PFSK-1 (cell line): ENCODE measurements around the gene CATSPERE.

Experiments
- POLR2AphosphoS5 ChIP-seq: IDR thresholded peaks from 2 replicates; pipeline ENCODE4 v1.6.1; 2012; ENCODE audit warnings: low read depth, mild to moderate bottlenecking, control low read depth, low read length, moderate library complexity
- REST ChIP-seq, 2 experiments: IDR thresholded peaks; 2 replicates each; pipeline versions ENCODE4 v1.6.1 to v1.8.0; 2011 to 2012; ENCODE audit warnings: low read depth in 2 of 2, low read length in 2 of 2, control low read depth in 1 of 2, inconsistent platforms in 1 of 2, mild to moderate bottlenecking in 1 of 2, moderate library complexity in 1 of 2; ENCODE audit not compliant: insufficient read depth in 1 of 2
- TAF1 ChIP-seq: IDR thresholded peaks from 2 replicates; pipeline ENCODE4 v1.6.1; 2012; ENCODE audit warnings: low read length, control low read depth, borderline replicate concordance; ENCODE audit not compliant: insufficient read depth

GRCh38 chr1:244447024-244447423 lies 14.0 kb upstream of the CATSPERE start:
- TF ChIP-seq POLR2AphosphoS5 (no peak), REST (IDR thresholded peaks at IDR 0.05; ENCODE audit: insufficient read depth in 1 of 2, low read depth in 2 of 2, low read length in 2 of 2) (no peak), TAF1 (no peak)
